Liver (tissue), 9 donors: ENCODE measurements around the gene CDK5RAP2. TPM values are rescaled to one million over a fixed set of nuclear protein-coding genes. Genes with fewer than 3 reads are reported as not detected.

ENCODE experiments used
- DNase-seq: peaks from one replicate; pipeline ENCODE4 v3.0.0-alpha.2; 2017; ENCODE audit warnings: low spot score
- H3K27ac ChIP-seq, 2 donors: one replicate each; pipeline ENCODE4 v1.7.0; 2013; ENCODE audit warnings: inconsistent platforms in 2 of 2, low read length in 2 of 2, control low read depth in 1 of 2, low read depth in 1 of 2, mild to moderate bottlenecking in 1 of 2
- H3K27me3 ChIP-seq, 4 donors: one replicate each; pipeline versions ENCODE4 v1.6.1 to v1.7.0; 2013; ENCODE audit warnings: low read length in 3 of 4, inconsistent platforms in 1 of 4, mild to moderate bottlenecking in 1 of 4, moderate library complexity in 1 of 4; ENCODE audit not compliant: control insufficient read depth in 4 of 4, insufficient read depth in 4 of 4
- H3K36me3 ChIP-seq, 4 donors: one replicate each; pipeline versions ENCODE4 v1.6.1 to v1.7.0; 2013; ENCODE audit warnings: low read length in 3 of 4, mild to moderate bottlenecking in 3 of 4, low read depth in 1 of 4, moderate library complexity in 1 of 4; ENCODE audit not compliant: control insufficient read depth in 4 of 4, insufficient read depth in 3 of 4
- H3K4me1 ChIP-seq, 4 donors: one replicate each; pipeline versions ENCODE4 v1.6.1 to v1.7.0; 2013; ENCODE audit warnings: low read length in 3 of 4, mild to moderate bottlenecking in 3 of 4, moderate library complexity in 1 of 4; ENCODE audit not compliant: control insufficient read depth in 4 of 4, insufficient read depth in 4 of 4
- H3K4me3 ChIP-seq, 3 donors: one replicate each; pipeline versions ENCODE4 v1.6.1 to v1.7.0; 2013; ENCODE audit warnings: low read length in 3 of 3, control low read depth in 1 of 3, low read depth in 1 of 3, mild to moderate bottlenecking in 1 of 3
- H3K9ac ChIP-seq, 2 donors: one replicate each; pipeline ENCODE4 v1.7.0; 2013; ENCODE audit warnings: low read length in 2 of 2, mild to moderate bottlenecking in 2 of 2, moderate library complexity in 2 of 2, control low read depth in 1 of 2, low read depth in 1 of 2
- H3K9me3 ChIP-seq, 4 donors: one replicate each; pipeline versions ENCODE4 v1.6.1 to v1.7.0; 2013; ENCODE audit warnings: low read length in 3 of 4; ENCODE audit not compliant: control insufficient read depth in 4 of 4
- EGR1 ChIP-seq, 2 donors: IDR thresholded peaks; 2 replicates each; pipeline ENCODE4 v1.6.1; 2016 to 2018; ENCODE audit warnings: antibody characterized with exemption in 2 of 2, low read depth in 2 of 2
- FOXA1 ChIP-seq: IDR thresholded peaks from 2 replicates; pipeline ENCODE4 v1.6.1; 2016; ENCODE audit warnings: antibody characterized with exemption
- FOXA2 ChIP-seq: IDR thresholded peaks from 2 replicates; pipeline ENCODE4 v1.6.1; 2016; ENCODE audit warnings: antibody characterized with exemption
- GABPA ChIP-seq, 2 donors: IDR thresholded peaks in 1 of 2; conservative IDR thresholded peaks in 1 of 2; 2 replicates each; pipeline ENCODE4 v1.6.1; 2016; ENCODE audit warnings: antibody characterized with exemption in 2 of 2, mild to moderate bottlenecking in 1 of 2, moderate library complexity in 1 of 2
- HNF4A ChIP-seq, 2 donors: conservative IDR thresholded peaks; 2 replicates each; pipeline ENCODE4 v1.6.1; 2016; ENCODE audit warnings: antibody characterized with exemption in 2 of 2, mild to moderate bottlenecking in 2 of 2
- HNF4G ChIP-seq: IDR thresholded peaks from 2 replicates; pipeline ENCODE4 v1.6.1; 2016; ENCODE audit warnings: antibody characterized with exemption
- JUND ChIP-seq, 2 donors: IDR thresholded peaks; 2 replicates each; pipeline ENCODE4 v1.6.1; 2016; ENCODE audit warnings: antibody characterized with exemption in 2 of 2
- NR2F2 ChIP-seq: IDR thresholded peaks from 2 replicates; pipeline ENCODE4 v1.6.1; 2016; ENCODE audit warnings: antibody characterized with exemption
- RAD21 ChIP-seq, 2 donors: IDR thresholded peaks; 2 replicates each; pipeline ENCODE4 v1.6.1; 2016; ENCODE audit warnings: antibody characterized with exemption in 2 of 2, mild to moderate bottlenecking in 2 of 2
- RXRA ChIP-seq, 2 donors: IDR thresholded peaks; 2 replicates each; pipeline ENCODE4 v1.6.1; 2017 to 2018; ENCODE audit warnings: antibody characterized with exemption in 2 of 2, mild to moderate bottlenecking in 1 of 2
- SP1 ChIP-seq: IDR thresholded peaks from 2 replicates; pipeline ENCODE4 v1.6.1; 2018; ENCODE audit warnings: antibody characterized with exemption, mild to moderate bottlenecking
- TAF1 ChIP-seq: conservative IDR thresholded peaks from 2 replicates; pipeline ENCODE4 v1.6.1; 2016; ENCODE audit warnings: antibody characterized with exemption, mild to moderate bottlenecking
- YY1 ChIP-seq: IDR thresholded peaks from 2 replicates; pipeline ENCODE4 v1.6.1; 2016; ENCODE audit warnings: antibody characterized with exemption, mild to moderate bottlenecking
- WGBS: extraction: QIAGEN DNeasy Blood & Tissue Kit; methylation state at CpG from one replicate; pipeline ENCODE4 v1.1.7; 2013; 5-methylcytosine and 5-hydroxymethylcytosine counted together
- polyA plus RNA-seq, 2 donors: library from polyadenylated mRNA; stranded (reverse) in 1 of 2; unstranded in 1 of 2; fragments of 200-250 nt in 1 of 2; fragments of >200 nt in 1 of 2; fragmentation: Nextera tagmentation in 1 of 2; extraction: Ambion mirVana in 1 of 2; gene quantifications; one replicate each; pipeline versions ENCODE4 v1.2.1 to v1.2.3, GENCODE V29; 2013 to 2015
- total RNA-seq, 2 donors: library from RNA; depleted of rRNA; stranded (reverse); fragments of >200 nt; gene quantifications; one replicate each; pipeline ENCODE4 v1.2.3, GENCODE V29; 2014
- TF ChIP-seq, protein P1 (sequence below): IDR thresholded peaks from 2 replicates; pipeline ENCODE4 v1.6.1; 2016; ENCODE audit warnings: antibody characterized with exemption, mild to moderate bottlenecking
- TF ChIP-seq, protein P2 (sequence below): IDR thresholded peaks from 2 replicates; pipeline ENCODE4 v1.6.1; 2016; ENCODE audit warnings: antibody characterized with exemption
- TF ChIP-seq, protein P3 (sequence below): IDR thresholded peaks from 2 replicates; pipeline ENCODE4 v1.6.1; 2016; ENCODE audit warnings: antibody characterized with exemption
- TF ChIP-seq, protein P4 (sequence below): IDR thresholded peaks from 2 replicates; pipeline ENCODE4 v1.6.1; 2016; ENCODE audit warnings: antibody characterized with exemption
- TF ChIP-seq, protein P5 (sequence below): fragments of 150-350 bp; IDR thresholded peaks from 2 replicates; pipeline ENCODE4 v1.5.1; 2017; ENCODE audit warnings: improper control_type of control experiment, low read depth, low read length; ENCODE audit not compliant: missing input control
- donor health status: healthy.
- donor health status: healthy.
- donor health status: healthy.
- donor health status: healthy.
- donor health status: healthy.

Gene CDK5RAP2
- total and polyA plus RNA-seq, 4 donors: 11.7 to 38.9 (median 21.7) TPM

DNA sequence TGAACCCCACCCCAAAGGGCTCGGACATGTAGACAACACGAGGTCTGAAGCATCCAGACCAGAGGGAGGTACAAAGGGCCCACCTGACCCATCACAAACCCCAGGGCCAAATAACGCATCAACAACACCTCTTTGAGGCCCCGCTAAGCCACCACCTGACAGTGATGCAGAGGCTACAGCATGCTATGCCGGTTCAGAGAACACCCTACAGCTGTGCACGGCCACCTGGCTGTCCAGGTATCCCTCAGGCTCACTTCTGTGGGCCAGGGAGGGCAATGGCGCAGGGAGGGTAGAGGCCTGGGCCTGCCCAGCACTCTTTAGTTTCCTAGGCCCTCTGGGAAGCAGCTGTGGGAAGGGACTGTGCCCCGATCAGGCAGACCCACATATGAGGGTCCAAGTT lies 190.1 kb downstream of the CDK5RAP2 start:
- 94% methylated on average over 8 of the region's 8 CpGs for WGBS
- Histone ChIP-seq H3K9ac (no peak overlapping the region), H3K27ac (peak overlapping the region; percentile 65 to 89), H3K36me3 (peaks cover 0 to 4% (median 3%) of the 10 kb centered on the region in 4 donors), H3K27me3 (no peaks in the 10 kb centered on the region), H3K4me1 (peaks cover 36 to 98% (median 87%) of the 10 kb centered on the region in 4 donors), H3K9me3 (no peaks in the 10 kb centered on the region), H3K4me3 (no peak overlapping the region)
- DNase-seq: no peak
- TF ChIP-seq, protein P1, sequence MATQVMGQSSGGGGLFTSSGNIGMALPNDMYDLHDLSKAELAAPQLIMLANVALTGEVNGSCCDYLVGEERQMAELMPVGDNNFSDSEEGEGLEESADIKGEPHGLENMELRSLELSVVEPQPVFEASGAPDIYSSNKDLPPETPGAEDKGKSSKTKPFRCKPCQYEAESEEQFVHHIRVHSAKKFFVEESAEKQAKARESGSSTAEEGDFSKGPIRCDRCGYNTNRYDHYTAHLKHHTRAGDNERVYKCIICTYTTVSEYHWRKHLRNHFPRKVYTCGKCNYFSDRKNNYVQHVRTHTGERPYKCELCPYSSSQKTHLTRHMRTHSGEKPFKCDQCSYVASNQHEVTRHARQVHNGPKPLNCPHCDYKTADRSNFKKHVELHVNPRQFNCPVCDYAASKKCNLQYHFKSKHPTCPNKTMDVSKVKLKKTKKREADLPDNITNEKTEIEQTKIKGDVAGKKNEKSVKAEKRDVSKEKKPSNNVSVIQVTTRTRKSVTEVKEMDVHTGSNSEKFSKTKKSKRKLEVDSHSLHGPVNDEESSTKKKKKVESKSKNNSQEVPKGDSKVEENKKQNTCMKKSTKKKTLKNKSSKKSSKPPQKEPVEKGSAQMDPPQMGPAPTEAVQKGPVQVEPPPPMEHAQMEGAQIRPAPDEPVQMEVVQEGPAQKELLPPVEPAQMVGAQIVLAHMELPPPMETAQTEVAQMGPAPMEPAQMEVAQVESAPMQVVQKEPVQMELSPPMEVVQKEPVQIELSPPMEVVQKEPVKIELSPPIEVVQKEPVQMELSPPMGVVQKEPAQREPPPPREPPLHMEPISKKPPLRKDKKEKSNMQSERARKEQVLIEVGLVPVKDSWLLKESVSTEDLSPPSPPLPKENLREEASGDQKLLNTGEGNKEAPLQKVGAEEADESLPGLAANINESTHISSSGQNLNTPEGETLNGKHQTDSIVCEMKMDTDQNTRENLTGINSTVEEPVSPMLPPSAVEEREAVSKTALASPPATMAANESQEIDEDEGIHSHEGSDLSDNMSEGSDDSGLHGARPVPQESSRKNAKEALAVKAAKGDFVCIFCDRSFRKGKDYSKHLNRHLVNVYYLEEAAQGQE: no peak

DNA sequence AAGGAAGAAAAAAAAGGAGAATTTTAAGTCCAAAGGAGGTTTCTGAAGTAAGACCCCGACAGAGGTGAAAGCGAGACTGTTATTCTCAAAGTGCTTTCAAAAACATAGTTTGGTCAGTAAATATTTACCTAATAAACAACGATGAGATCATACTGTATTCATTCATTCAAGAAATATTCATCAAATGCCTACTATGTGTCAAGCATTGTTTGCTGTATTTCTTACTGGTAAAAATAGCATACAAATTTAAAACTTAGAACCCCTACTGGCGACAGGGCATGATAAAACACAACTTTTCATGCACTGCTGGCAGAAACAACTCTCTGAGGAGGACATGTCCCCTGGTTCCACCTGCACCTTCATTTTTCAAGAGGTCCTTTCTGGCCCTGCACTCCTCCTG lies 190.7 kb downstream of the CDK5RAP2 start:
- Histone ChIP-seq H3K4me1 (peaks cover 34 to 99% (median 89%) of the 10 kb centered on the region in 4 donors), H3K4me3 (no peak overlapping the region), H3K9ac (no peak overlapping the region), H3K36me3 (peaks cover 0 to 4% (median 3%) of the 10 kb centered on the region in 4 donors), H3K9me3 (no peaks in the 10 kb centered on the region), H3K27ac (peak overlapping the region; percentile 87 to 89), H3K27me3 (no peaks in the 10 kb centered on the region)
- TF ChIP-seq RXRA (IDR thresholded peaks at IDR 0.05) (no peak), JUND (IDR thresholded peaks at IDR 0.05) (no peak), RAD21 (IDR thresholded peaks at IDR 0.05) (no peak), NR2F2 (no peak), YY1 (no peak), FOXA2 (no peak), SP1 (no peak), TAF1 (no peak), FOXA1 (no peak), HNF4A (conservative IDR thresholded peaks at IDR 0.05) (no peak), EGR1 (IDR thresholded peaks at IDR 0.05; ENCODE audit: low read depth in 2 of 2) (no peak), GABPA (IDR thresholded peaks at IDR 0.05 in 1 of 2, conservative IDR thresholded peaks at IDR 0.05 in 1 of 2) (no peak), HNF4G (no peak)
- TF ChIP-seq, protein P2, sequence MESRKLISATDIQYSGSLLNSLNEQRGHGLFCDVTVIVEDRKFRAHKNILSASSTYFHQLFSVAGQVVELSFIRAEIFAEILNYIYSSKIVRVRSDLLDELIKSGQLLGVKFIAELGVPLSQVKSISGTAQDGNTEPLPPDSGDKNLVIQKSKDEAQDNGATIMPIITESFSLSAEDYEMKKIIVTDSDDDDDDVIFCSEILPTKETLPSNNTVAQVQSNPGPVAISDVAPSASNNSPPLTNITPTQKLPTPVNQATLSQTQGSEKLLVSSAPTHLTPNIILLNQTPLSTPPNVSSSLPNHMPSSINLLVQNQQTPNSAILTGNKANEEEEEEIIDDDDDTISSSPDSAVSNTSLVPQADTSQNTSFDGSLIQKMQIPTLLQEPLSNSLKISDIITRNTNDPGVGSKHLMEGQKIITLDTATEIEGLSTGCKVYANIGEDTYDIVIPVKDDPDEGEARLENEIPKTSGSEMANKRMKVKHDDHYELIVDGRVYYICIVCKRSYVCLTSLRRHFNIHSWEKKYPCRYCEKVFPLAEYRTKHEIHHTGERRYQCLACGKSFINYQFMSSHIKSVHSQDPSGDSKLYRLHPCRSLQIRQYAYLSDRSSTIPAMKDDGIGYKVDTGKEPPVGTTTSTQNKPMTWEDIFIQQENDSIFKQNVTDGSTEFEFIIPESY: no peak
- TF ChIP-seq, protein P3, sequence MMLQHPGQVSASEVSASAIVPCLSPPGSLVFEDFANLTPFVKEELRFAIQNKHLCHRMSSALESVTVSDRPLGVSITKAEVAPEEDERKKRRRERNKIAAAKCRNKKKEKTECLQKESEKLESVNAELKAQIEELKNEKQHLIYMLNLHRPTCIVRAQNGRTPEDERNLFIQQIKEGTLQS: no peak
- TF ChIP-seq, protein P4, sequence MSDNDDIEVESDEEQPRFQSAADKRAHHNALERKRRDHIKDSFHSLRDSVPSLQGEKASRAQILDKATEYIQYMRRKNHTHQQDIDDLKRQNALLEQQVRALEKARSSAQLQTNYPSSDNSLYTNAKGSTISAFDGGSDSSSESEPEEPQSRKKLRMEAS: no peak
- TF ChIP-seq, protein P5, sequence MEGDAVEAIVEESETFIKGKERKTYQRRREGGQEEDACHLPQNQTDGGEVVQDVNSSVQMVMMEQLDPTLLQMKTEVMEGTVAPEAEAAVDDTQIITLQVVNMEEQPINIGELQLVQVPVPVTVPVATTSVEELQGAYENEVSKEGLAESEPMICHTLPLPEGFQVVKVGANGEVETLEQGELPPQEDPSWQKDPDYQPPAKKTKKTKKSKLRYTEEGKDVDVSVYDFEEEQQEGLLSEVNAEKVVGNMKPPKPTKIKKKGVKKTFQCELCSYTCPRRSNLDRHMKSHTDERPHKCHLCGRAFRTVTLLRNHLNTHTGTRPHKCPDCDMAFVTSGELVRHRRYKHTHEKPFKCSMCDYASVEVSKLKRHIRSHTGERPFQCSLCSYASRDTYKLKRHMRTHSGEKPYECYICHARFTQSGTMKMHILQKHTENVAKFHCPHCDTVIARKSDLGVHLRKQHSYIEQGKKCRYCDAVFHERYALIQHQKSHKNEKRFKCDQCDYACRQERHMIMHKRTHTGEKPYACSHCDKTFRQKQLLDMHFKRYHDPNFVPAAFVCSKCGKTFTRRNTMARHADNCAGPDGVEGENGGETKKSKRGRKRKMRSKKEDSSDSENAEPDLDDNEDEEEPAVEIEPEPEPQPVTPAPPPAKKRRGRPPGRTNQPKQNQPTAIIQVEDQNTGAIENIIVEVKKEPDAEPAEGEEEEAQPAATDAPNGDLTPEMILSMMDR: no peak
- TF ChIP-seq, protein P1: no peak
- no peak for DNase-seq
- 55% methylated on average over 4 of the region's 4 CpGs for WGBS
